ENCODE measurements around the gene HNRNPH1.
"Not testable (repeated sequence)": the region's sequence is repeated elsewhere in the genome, so short reads cannot be mapped to it uniquely, and the experiment has no call there.

DNA sequence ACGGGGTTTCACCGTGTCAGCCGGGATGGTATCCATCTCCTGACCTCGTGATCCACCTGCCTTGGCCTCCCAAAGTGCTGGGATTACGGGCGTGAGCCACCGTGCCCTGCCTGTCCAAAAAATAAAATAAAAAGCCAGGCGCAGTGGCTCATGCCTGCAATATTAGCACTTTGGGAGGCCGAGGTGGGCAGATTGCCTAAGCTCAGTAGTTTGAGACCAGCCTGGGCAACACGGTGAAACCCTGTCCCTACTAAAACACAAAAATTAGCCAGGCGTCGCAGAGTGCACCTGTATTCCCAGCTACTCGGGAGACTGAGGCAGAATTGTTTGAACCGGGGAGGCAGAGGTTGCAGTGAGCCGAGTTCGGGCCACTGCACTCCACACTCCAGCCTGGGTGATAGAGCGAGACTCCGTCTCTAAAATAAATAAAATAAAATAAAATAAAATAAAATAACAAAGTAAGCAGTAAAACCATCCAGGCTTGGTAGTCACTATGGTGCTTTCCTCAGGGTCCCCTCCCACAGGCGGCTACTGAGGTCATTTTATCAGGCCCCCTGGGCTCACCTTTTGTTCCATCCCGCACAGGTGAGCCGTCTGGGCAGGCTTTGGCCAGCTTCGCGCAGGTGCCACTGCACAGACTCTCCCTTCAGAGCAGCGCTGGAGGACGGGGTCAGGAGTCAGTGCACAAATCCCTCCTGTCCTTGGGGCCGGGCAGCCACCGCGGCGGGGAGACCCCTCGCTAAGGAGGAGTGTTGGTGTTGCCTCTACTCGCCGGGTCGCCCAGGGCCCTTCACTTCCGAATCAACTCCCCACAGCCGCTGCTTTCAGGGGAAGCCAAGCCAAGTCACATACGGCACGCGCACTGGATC lies 10.3 kb upstream of the HNRNPH1 start:
- TF ChIP-seq CTCF, POLR2AphosphoS5, POLR2A (IDR thresholded peaks at IDR 0.05): not testable (repeated sequence)
